H7 (cell line): ENCODE measurements around the gene SLIT3. TPM values are rescaled to one million over a fixed set of nuclear protein-coding genes. Genes with fewer than 3 reads are reported as not detected.

Experiments used
- DNase-seq: peaks from one replicate; pipeline ENCODE4 v3.0.0; 2012
- H3K27me3 ChIP-seq: 2 replicates; pipeline ENCODE4 v1.6.0; 2011; ENCODE audit warnings: mild to moderate bottlenecking, low read length; ENCODE audit not compliant: control insufficient read depth, insufficient read depth
- H3K36me3 ChIP-seq: replicated peaks from 2 replicates; pipeline ENCODE4 v1.5.1; 2011; ENCODE audit warnings: low read length; ENCODE audit not compliant: control insufficient read depth, insufficient read depth
- H3K4me3 ChIP-seq: 2 replicates; pipeline ENCODE4 v1.5.1; 2011; ENCODE audit warnings: low read depth, mild to moderate bottlenecking, control low read depth, low read length, moderate library complexity; ENCODE audit not compliant: insufficient read depth
- total RNA-seq: library from RNA; depleted of rRNA; stranded (reverse); fragments of >200 nt; shearing (Covaris generic); gene quantifications from 2 replicates; pipeline ENCODE4 v1.2.3, GENCODE V29; 2014

Gene SLIT3
- total RNA-seq, 1 experiment from 2014 or later, result 0.97 TPM

DNA sequence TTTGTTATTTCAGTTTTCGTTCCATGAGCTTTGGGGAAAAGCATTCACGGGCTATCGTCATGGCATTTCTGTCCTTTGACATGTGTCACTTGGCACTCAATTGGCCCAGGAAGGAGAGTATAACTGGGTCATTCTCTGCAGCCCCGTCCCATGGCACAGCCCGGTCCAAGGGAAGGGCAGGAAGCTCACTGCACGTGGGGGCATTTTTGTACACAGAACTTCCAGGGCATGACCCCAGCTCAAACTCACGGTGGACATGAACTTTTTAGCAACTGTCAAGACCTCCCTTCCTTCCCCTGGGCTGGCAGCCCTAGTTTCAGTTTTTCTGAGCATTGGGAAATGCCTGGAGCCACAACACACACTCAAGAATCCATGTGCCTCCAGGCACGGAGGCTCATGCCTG is 560.1 kb downstream of the SLIT3 start:
- H3K36me3 ChIP-seq, result no peaks in the 10 kb centered on the region
- DNase-seq, result no peak
- no peak overlapping the region for H3K4me3 ChIP-seq
- no peaks in the 10 kb centered on the region for H3K27me3 ChIP-seq

DNA sequence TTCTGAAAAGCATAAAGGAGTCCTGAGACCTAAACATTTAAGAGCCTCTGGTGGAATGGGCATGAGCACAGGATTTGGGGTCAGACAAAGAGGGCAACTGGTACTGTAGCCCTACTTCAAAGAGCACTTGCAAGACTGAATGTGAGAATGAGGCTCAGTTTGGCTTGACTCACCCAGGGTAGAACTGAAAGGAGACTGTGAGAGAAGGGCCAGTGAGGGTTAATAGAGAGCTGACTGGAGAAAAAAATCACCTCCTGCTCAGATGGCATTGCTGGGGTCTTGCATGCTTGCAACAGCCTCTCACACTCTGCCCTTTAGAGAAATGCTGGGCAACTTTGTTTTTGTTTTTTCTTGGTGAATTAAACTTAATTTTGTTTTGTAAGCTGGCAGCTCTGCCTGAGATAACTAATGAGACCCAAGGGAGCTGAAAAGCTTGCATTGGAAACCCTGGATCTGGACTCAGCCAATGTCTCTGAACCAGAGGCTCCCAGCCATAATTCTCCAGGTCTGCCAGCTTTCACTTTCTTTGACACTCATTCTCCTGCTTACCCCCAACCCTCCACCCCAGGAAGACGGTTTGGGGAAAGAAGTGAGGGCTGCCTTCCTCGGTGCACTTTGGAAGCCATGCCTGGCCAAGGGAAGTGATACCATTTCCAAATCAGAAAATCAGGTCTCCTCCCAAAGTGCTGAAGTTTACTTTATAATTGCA is 560.7 kb downstream of the SLIT3 start:
- Histone ChIP-seq H3K27me3 (no peaks in the 10 kb centered on the region), H3K36me3 (no peaks in the 10 kb centered on the region), H3K4me3 (no peak overlapping the region)
- no peak for DNase-seq

DNA sequence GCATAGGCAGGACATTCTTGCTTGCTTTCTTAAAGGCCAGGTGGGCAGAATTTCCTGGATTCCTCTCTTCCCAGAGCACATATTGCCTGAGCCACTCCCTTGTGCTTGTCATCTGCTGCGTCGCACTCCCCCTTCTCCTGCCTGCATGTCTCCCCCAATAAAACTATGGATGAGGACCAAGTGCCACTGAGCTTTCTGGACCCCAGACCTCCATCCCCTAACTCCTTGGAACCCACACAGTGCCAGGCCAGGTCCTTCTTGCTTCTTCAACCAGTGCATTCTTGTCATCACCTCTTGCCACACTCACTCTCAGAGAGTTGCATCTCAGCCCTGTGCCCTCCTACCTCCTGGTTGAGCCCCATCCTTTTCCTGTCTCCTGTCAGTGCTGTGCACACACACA is 563.9 kb downstream of the SLIT3 start:
- DNase-seq, result no peak
- no peaks in the 10 kb centered on the region for H3K27me3 ChIP-seq
- no peak overlapping the region for H3K4me3 ChIP-seq
- H3K36me3 ChIP-seq, result no peaks in the 10 kb centered on the region

DNA sequence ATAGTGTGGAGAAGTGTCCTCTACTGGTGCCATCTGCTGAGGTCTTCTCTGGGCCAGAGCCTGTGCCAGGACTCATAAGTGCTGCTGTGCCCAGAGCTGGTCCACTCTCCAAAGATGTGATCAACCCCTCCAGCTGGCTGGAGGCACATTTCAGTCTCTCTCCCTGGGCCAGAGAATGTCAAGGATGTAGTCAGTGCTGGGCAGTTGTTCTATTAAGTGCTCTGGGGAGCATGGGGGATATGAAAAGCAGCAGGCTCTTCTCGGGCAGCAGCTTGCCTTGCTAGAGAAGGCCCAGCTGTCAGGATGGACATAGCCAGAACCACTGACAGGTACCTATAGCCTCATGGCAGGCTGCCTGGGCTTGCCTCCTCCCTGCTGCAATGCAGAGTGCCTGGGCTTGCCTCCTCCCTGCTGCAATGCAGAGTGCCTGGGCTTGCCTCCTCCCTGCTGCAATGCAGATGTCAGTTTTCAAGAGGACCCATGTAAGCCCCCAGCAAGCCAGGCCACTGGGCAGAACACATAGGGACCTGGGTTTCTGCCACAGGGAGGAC is 564.6 kb downstream of the SLIT3 start:
- H3K27me3 ChIP-seq, result no peaks in the 10 kb centered on the region
- H3K4me3 ChIP-seq, result no peak overlapping the region
- H3K36me3 ChIP-seq, result no peaks in the 10 kb centered on the region
- DNase-seq, result no peak

DNA sequence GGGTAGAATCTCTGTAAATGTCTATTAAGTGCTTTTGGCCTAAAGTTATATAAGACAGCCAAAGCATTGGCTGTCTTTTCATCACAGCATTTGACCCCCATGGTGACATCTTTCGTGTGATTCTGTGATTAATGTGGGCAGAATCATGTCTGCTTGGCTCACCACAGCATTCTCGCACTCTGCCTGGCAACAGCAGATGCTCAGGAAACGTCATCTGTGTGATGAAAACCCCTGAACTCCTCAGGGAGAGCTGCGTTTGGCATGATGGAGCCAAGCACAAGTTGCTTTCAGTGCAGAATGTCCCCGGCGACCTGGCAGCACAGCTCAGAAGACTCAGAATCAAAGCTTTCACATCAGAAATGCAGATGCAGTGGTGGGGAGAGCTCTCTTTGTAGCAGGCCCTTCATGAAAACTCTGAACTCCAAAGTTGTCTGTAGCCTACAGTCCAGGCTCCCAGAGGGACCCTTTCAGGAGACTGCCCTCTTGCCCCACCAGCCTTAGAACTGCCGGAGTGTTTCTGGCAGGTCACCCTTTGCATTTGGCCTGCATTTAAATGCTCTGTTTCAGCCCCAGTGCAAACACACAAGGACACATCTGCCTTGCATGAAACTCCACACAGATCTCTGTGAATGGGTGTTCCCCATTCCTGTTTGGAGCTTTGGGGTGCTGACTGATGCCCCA is 566.2 kb downstream of the SLIT3 start:
- Histone ChIP-seq H3K36me3 (no peaks in the 10 kb centered on the region), H3K27me3 (no peaks in the 10 kb centered on the region), H3K4me3 (no peak overlapping the region)
- no peak for DNase-seq

DNA sequence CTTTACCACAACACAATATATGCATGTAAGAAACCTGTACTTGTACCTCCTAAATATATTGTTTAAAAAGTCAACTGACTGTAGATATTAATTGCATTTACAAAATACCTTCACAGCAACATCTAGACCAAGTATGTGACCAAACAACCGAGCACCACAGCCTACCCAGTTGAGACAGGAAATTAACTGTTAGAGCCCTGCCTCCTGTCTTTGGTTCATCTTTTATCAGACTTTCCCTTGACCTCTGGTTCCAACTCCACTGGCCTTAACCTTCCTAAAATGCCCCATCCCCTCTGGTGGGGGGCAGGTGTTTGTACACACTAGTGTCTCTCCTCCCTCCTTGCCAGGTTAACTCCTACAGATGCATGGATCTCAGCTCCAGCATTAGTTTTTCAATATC is 566.8 kb downstream of the SLIT3 start:
- no peaks in the 10 kb centered on the region for H3K36me3 ChIP-seq
- DNase-seq, result no peak
- no peak overlapping the region for H3K4me3 ChIP-seq
- no peaks in the 10 kb centered on the region for H3K27me3 ChIP-seq

DNA sequence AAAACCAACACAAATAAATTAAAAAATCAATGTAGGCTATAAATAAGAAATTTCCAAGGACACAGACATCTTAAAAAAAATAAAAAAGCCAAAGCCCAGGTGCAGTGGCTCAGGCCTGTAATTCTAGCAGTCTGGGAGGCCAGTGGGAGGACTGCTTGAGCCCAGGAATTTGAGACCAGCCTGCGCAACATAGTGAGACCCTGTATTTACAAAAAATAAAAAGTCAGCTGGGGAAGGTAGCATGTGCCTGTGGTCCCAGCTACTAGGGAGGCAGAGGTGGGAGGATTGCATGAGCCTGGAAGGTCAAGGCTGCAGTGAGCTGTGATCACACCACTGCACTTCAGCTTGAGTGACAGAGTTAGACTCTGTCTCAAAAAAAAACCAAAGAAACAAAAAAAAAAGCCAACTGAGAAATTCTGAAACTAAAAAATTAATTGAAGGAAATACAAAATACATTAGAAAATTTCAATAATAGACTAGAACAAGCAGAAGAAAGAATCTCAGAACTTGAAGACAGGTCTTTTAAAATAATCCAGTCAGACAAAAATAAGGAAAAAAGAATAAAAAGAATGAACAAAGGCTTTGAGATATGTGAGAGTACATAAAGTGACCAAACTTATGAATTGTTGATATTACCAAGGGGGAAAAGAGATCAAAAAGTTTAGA is 572.3 kb downstream of the SLIT3 start:
- no peak overlapping the region for H3K4me3 ChIP-seq
- DNase-seq, result no peak
- H3K27me3 ChIP-seq, result no peaks in the 10 kb centered on the region
- no peaks in the 10 kb centered on the region for H3K36me3 ChIP-seq

DNA sequence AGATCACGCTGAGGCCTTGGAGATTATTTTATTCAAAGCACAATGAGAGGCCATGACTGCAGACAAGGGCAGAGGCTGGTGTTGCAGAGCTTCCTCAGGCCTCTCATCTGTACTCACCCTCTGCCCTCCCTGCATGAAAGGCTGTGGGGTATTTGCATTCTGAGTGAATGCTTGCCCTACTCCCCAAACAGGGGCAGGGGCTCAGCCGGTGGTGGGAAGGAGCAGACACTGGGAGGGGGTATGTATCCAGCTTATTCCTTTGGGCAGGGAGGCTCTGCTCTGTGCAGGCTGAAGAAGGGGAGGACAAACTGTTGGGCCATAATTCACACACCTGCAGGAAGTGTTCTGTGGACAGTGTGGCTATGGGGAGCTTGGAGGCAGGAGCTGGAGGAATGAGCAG is 573.4 kb downstream of the SLIT3 start:
- no peaks in the 10 kb centered on the region for H3K27me3 ChIP-seq
- no peak overlapping the region for H3K4me3 ChIP-seq
- no peaks in the 10 kb centered on the region for H3K36me3 ChIP-seq
- DNase-seq, result peak; percentile 55

DNA sequence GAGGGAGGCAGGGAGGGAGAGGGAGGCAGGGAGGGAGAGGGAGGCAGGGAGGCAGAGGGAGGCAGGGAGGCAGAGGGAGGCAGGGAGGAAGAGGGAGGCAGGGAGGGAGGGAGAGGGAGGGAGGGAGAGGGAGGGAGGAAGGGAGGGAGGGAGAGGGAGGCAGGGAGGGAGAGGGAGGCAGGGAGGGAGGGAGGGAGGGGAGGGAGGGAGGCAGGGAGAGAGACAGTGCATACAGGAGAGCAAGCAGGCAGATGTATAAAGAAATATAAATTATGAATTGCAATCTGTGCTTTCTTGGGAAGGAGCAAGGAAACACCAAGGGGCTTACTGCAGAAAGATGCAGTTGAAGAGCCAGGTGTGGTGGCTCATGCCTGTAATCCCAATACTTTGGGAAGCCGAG is 574.6 kb downstream of the SLIT3 start:
- H3K4me3 ChIP-seq, result no peak overlapping the region
- H3K36me3 ChIP-seq, result no peaks in the 10 kb centered on the region
- no peak for DNase-seq
- H3K27me3 ChIP-seq, result no peaks in the 10 kb centered on the region

DNA sequence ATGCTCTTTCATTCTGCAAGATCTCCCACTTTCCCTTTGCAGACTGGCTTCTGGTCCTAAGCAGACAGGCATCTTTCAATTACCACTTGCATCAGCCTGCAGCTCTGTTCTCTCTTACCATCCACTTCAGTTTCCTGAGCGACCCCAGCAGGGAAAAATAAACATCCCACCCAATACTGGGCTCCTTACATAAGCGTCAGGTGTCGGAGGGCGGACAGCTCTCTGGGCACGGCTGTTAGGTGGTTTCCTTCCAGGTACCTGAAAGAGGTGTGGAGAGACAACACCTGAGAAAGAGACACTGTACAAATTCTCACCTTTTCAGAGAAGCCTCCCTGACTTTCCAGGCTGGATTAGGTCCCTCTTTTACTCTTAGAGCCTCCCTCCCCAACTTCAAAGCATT is 576.7 kb downstream of the SLIT3 start:
- no peaks in the 10 kb centered on the region for H3K27me3 ChIP-seq
- no peak overlapping the region for H3K4me3 ChIP-seq
- H3K36me3 ChIP-seq, result no peaks in the 10 kb centered on the region
- DNase-seq, result no peak

DNA sequence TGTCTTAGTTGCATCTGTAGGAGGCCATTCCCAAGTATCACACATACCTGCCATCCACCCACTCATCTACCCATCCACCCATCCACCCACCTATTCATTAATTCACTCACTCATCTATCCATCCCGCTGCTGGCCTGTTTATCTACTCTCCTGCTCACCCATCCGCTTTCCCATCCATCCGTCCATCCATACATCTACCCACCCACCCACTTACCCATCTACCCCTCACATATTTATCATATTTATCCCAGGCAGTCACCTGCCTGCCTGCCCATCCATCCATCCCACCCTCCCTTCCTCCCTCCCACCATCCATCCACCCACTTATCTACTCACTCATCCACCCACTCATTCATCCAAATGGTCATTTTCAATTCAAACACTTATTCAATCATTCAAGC is 577.9 kb downstream of the SLIT3 start:
- no peak for DNase-seq
- Histone ChIP-seq H3K4me3 (no peak overlapping the region), H3K27me3 (no peaks in the 10 kb centered on the region), H3K36me3 (no peaks in the 10 kb centered on the region)

DNA sequence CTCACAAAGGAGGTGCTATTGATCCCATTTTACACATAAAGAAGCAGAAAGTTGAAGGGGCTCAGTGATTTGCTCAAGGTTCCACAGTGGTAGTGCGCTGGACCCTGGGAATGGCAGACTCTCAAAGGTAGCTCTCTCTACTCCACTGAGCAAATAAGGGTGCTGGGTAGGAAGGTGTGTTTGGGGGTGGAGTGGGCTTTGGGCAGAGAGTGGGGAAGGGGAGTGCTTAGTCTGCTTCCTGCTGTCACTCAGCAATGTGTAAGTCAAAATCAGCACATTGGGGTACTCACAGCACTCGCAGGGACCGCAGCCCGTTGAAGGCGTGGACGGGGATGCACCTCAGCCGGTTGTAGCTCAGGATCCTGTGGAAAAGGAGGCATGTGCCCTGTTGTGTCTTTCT is 579.0 kb downstream of the SLIT3 start:
- Histone ChIP-seq H3K4me3 (no peak overlapping the region), H3K36me3 (no peaks in the 10 kb centered on the region), H3K27me3 (no peaks in the 10 kb centered on the region)
- DNase-seq, result no peak

DNA sequence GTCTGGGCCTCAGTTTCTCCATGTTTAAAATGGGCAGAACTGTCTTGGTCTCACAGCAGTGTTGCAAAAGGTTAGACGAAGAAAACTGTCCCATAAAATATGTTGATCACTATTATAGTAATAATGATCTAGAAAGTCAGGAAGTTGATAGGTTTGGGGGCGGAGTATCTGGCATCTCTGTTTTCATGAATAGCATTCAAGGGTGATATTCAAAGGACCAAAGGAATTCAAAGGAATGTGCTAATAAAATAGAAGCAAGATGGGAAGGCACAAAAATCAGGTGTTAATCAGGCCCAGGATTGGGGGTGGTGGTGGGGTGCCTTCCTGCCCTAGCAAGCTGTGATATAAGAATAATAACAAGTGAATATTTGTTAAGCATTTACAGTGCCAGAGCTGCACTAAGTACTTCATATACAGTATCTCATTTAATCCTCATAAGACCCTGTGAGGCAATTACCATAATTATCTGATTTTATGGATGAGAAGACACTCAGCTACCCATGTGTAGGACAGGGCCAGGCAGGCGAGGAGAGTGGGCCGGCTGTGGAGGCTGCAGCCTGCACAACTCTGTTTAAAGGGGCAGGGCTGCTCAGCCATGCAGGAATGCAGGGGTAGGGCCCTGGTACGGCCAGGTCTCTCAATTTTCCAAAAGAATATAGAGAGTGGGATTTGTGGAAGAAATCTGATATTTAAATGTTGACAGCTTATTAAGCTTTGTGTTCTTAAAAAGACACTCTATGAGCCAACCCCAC is 579.8 kb downstream of the SLIT3 start:
- Histone ChIP-seq H3K27me3 (no peaks in the 10 kb centered on the region), H3K36me3 (no peaks in the 10 kb centered on the region), H3K4me3 (no peak overlapping the region)
- no peak for DNase-seq

DNA sequence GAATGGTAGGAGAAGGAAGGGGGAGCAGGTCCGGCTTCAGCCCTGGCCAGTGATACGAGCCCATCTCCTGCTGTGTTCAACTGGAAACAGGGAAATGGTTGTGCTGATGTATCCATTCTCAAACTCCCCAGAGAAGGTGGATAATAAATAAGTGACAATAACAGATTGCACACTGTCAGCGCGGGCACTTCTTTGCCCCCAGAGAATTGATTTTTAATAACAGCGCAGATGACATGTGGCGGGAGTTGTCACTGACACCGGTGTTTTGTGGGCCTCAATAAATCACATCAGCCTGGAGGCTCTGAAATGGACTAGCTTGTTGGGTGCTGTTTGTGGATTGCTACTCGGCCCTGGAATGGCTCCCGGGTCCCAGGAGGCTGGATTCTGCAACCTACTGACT is 580.4 kb downstream of the SLIT3 start:
- no peaks in the 10 kb centered on the region for H3K36me3 ChIP-seq
- no peak overlapping the region for H3K4me3 ChIP-seq
- no peaks in the 10 kb centered on the region for H3K27me3 ChIP-seq
- DNase-seq, result no peak
